ENCODE results near the gene C9orf43. TPM values are rescaled to one million over a fixed set of nuclear protein-coding genes. Genes with fewer than 3 reads are reported as not detected.
A peak's percentile ranks its signal among the peaks of the same experiment; 100 is the strongest.

C9orf43 gene
- total RNA-seq, 4 donors from 2014 or later = 0.57 to 2.2 (median 2.1) TPM

- DNase-seq (ENCODE audit: low spot score in 2 of 2) = no peak
- Histone ChIP-seq H3K9me3 (no peaks in the 10 kb centered on the region), H3K4me3 (no peak overlapping the region), H3K27ac (no peak overlapping the region), H3K36me3 (no peaks in the 10 kb centered on the region), H3K4me1 (no peaks in the 10 kb centered on the region), H3K27me3 (no peaks in the 10 kb centered on the region)
- 93% methylated on average over 6 of the region's 6 CpGs for WGBS
- no peak for TF ChIP-seq POLR2A (IDR thresholded peaks at IDR 0.05)
- no peak for TF ChIP-seq CTCF (IDR thresholded peaks at IDR 0.05)
- no peak for TF ChIP-seq POLR2AphosphoS5 (IDR thresholded peaks at IDR 0.05)
- TF ChIP-seq EP300 (IDR thresholded peaks at IDR 0.05) = no peak
These were observed 61.0 kb downstream of the C9orf43 start for GRCh38 chr9:113471566-113471965.

GRCh38 chr9:113472199-113472598 is 61.7 kb downstream of the C9orf43 start:
- TF ChIP-seq CTCF (IDR thresholded peaks at IDR 0.05) (no peak), EP300 (IDR thresholded peaks at IDR 0.05) (no peak), POLR2A (IDR thresholded peaks at IDR 0.05) (no peak), POLR2AphosphoS5 (IDR thresholded peaks at IDR 0.05) (no peak)
- WGBS = 95% methylated on average over 5 of the region's 5 CpGs
- no peak for DNase-seq (ENCODE audit: low spot score in 2 of 2)
- no peaks in the 10 kb centered on the region for H3K27me3 ChIP-seq
- H3K9me3 ChIP-seq = no peaks in the 10 kb centered on the region
- H3K36me3 ChIP-seq = no peaks in the 10 kb centered on the region
- H3K4me3 ChIP-seq = no peak overlapping the region
- no peaks in the 10 kb centered on the region for H3K4me1 ChIP-seq
- H3K27ac ChIP-seq = no peak overlapping the region

- Histone ChIP-seq H3K36me3 (no peaks in the 10 kb centered on the region), H3K27me3 (no peaks in the 10 kb centered on the region), H3K4me1 (no peaks in the 10 kb centered on the region), H3K9me3 (no peaks in the 10 kb centered on the region), H3K27ac (no peak overlapping the region), H3K4me3 (no peak overlapping the region)
- peak in 1 of 2 donors; percentile 54 for DNase-seq (ENCODE audit: low spot score in 2 of 2)
- 78% methylated on average over 8 of the region's 8 CpGs for WGBS
- TF ChIP-seq POLR2AphosphoS5 (IDR thresholded peaks at IDR 0.05) (no peak), POLR2A (IDR thresholded peaks at IDR 0.05) (no peak), EP300 (IDR thresholded peaks at IDR 0.05) (no peak)
These were observed 63.9 kb downstream of the C9orf43 start for GRCh38 chr9:113474360-113475028.

- H3K4me3 ChIP-seq = no peak overlapping the region
- TF ChIP-seq POLR2AphosphoS5 (IDR thresholded peaks at IDR 0.05) (no peak), POLR2A (IDR thresholded peaks at IDR 0.05) (no peak), EP300 (IDR thresholded peaks at IDR 0.05) (no peak), CTCF (IDR thresholded peaks at IDR 0.05) (no peak)
These were observed 64.5 kb downstream of the C9orf43 start for GRCh38 chr9:113475031-113475430.

GRCh38 chr9:113475992-113476391 is 65.4 kb downstream of the C9orf43 start:
- H3K27ac ChIP-seq = no peak overlapping the region
- 97% methylated on average over 4 of the region's 4 CpGs for WGBS
- TF ChIP-seq POLR2A (IDR thresholded peaks at IDR 0.05) = no peak
- no peak for TF ChIP-seq EP300 (IDR thresholded peaks at IDR 0.05)
- no peak for TF ChIP-seq CTCF (IDR thresholded peaks at IDR 0.05)
- TF ChIP-seq POLR2AphosphoS5 (IDR thresholded peaks at IDR 0.05) = no peak
- H3K4me1 ChIP-seq = no peaks in the 10 kb centered on the region
- H3K27me3 ChIP-seq = no peaks in the 10 kb centered on the region
- H3K36me3 ChIP-seq = no peaks in the 10 kb centered on the region
- no peak overlapping the region for H3K4me3 ChIP-seq
- H3K9me3 ChIP-seq = no peaks in the 10 kb centered on the region
- peak in 1 of 2 donors; percentile 6 for DNase-seq (ENCODE audit: low spot score in 2 of 2)

More at GRCh38 chr9:113475031-113475430, 64.5 kb downstream of the C9orf43 start:
- WGBS = 95% methylated on average over 2 of the region's 2 CpGs
- H3K27me3 ChIP-seq = no peaks in the 10 kb centered on the region
- H3K27ac ChIP-seq = no peak overlapping the region
- no peaks in the 10 kb centered on the region for H3K9me3 ChIP-seq
- peak in 1 of 2 donors; percentile 54 for DNase-seq (ENCODE audit: low spot score in 2 of 2)
- H3K36me3 ChIP-seq = no peaks in the 10 kb centered on the region
- H3K4me1 ChIP-seq = no peaks in the 10 kb centered on the region

Data from suprapubic skin (tissue), 4 donors.